H1 (cell line): ENCODE data around the gene FLRT2. TPM values are rescaled to one million over a fixed set of nuclear protein-coding genes. Genes with fewer than 3 reads are reported as not detected.
A peak's percentile ranks its signal among the peaks of the same experiment; 100 is the strongest.

ENCODE experiments used
- CTCF ChIA-PET: fragments of 300-600 bp; sonication (Branson Sonifier 250); formaldehyde crosslinking; loops from one replicate; lab custom pipeline; 2021; ENCODE audit not compliant: partially characterized antibody; lab: Charles Lee
- POLR2A ChIA-PET: fragments of 300-600 bp; sonication (Branson Sonifier 250); formaldehyde crosslinking; loops from one replicate; lab custom pipeline; 2021; ENCODE audit warnings: inconsistent platforms; ENCODE audit not compliant: partially characterized antibody; lab: Charles Lee
- DNase-seq, 2 experiments: peaks; one replicate each; pipeline versions ENCODE4 v3.0.0 to v3.0.0-alpha.2; 2010 to 2022; ENCODE audit warnings: low spot score in 2 of 2, low read depth in 1 of 2, mixed read lengths in 1 of 2
- FAIRE-seq: peaks from 2 replicates; lab custom pipeline; 2011; peaks lifted over from hg19 to GRCh38; lab: Jason Lieb, UNC
- H2AFZ ChIP-seq: 2 replicates; pipeline ENCODE4 v1.8.1; 2012; ENCODE audit warnings: low read length, inconsistent platforms
- H2AK5ac ChIP-seq: 2 replicates; pipeline ENCODE4 v1.6.1; 2013; ENCODE audit warnings: low read depth, low read length
- H2BK120ac ChIP-seq: replicated peaks from 2 replicates; pipeline ENCODE3; 2013; ENCODE audit warnings: low read depth, low read length, inconsistent platforms
- H2BK12ac ChIP-seq: 2 replicates; pipeline ENCODE4 v1.6.1; 2013; ENCODE audit warnings: low read depth, low read length
- H2BK15ac ChIP-seq: 2 replicates; pipeline ENCODE4 v1.6.1; 2013; ENCODE audit warnings: low read length
- H2BK20ac ChIP-seq: 2 replicates; pipeline ENCODE4 v1.6.1; 2013; ENCODE audit warnings: low read length
- H2BK5ac ChIP-seq: 2 replicates; pipeline ENCODE4 v1.6.1; 2013; ENCODE audit warnings: low read depth, low read length
- H3K14ac ChIP-seq: 2 replicates; pipeline ENCODE4 v1.6.1; 2013; ENCODE audit warnings: inconsistent platforms; ENCODE audit not compliant: insufficient read length
- H3K18ac ChIP-seq: 2 replicates; pipeline ENCODE4 v1.6.1; 2013; ENCODE audit warnings: low read length; ENCODE audit errors: extremely low read depth
- H3K23ac ChIP-seq: 2 replicates; pipeline ENCODE4 v1.6.1; 2013; ENCODE audit warnings: inconsistent platforms; ENCODE audit not compliant: insufficient read length
- H3K23me2 ChIP-seq: 2 replicates; pipeline ENCODE4 v1.6.1; 2013; ENCODE audit warnings: low read depth, low read length
- H3K27ac ChIP-seq: 2 replicates; pipeline ENCODE4 v1.6.1; 2011; ENCODE audit warnings: low read depth, low read length, inconsistent platforms
- H3K27me3 ChIP-seq, 4 experiments: replicated peaks in 1 of 4; 1 replicate in 1 of 4; 2 replicates in 3 of 4; pipeline versions ENCODE4 v1.6.1 to v1.8.1; 2011 to 2013; ENCODE audit warnings: low read length in 3 of 4, mild to moderate bottlenecking in 3 of 4, inconsistent platforms in 2 of 4, mixed read lengths in 2 of 4, moderate library complexity in 1 of 4; ENCODE audit not compliant: control insufficient read depth in 3 of 4, insufficient read depth in 3 of 4; ENCODE audit errors: extremely low read depth in 1 of 4
- H3K36me3 ChIP-seq, 4 experiments: 2 replicates each; pipeline versions ENCODE4 v1.6.1 to v1.8.1; 2011 to 2013; ENCODE audit warnings: mild to moderate bottlenecking in 4 of 4, low read length in 3 of 4, moderate library complexity in 2 of 4, control low read depth in 1 of 4, inconsistent platforms in 1 of 4; ENCODE audit not compliant: insufficient read depth in 4 of 4, control insufficient read depth in 2 of 4
- H3K4ac ChIP-seq: replicated peaks from 2 replicates; pipeline ENCODE3; 2013; ENCODE audit warnings: low read length, low read depth, mixed read lengths, inconsistent platforms; ENCODE audit not compliant: insufficient read length
- H3K4me1 ChIP-seq, 4 experiments: replicated peaks in 1 of 4; 1 replicate in 1 of 4; 2 replicates in 3 of 4; pipeline versions ENCODE4 v1.6.1 to v1.8.1; 2011 to 2013; ENCODE audit warnings: low read length in 3 of 4, inconsistent platforms in 2 of 4, mixed read lengths in 1 of 4; ENCODE audit not compliant: insufficient read depth in 4 of 4, control insufficient read depth in 3 of 4
- H3K4me2 ChIP-seq, 2 experiments: 2 replicates each; pipeline versions ENCODE4 v1.6.1 to v1.8.1; 2011 to 2013; ENCODE audit warnings: low read depth in 2 of 2, low read length in 2 of 2, control low read depth in 1 of 2, inconsistent platforms in 1 of 2, mild to moderate bottlenecking in 1 of 2; ENCODE audit not compliant: insufficient read depth in 1 of 2
- H3K4me3 ChIP-seq, 4 experiments: fragments of 200-600, 300-600 bp in 1 of 4; sonication (generic), shearing (Covaris generic), sonication (Bioruptor Twin) in 1 of 4; 2 replicates each; pipeline versions ENCODE4 v1.5.1 to v1.8.1; 2011 to 2016; ENCODE audit warnings: low read length in 4 of 4, low read depth in 3 of 4, control low read depth in 2 of 4, inconsistent platforms in 2 of 4, mild to moderate bottlenecking in 2 of 4, mixed read lengths in 1 of 4, moderate library complexity in 1 of 4; ENCODE audit not compliant: insufficient read depth in 2 of 4; ENCODE audit errors: extremely low read depth in 1 of 4
- H3K56ac ChIP-seq: replicated peaks from 2 replicates; pipeline ENCODE3; 2013; ENCODE audit warnings: low read depth, mild to moderate bottlenecking, mixed read lengths, low read length, inconsistent platforms; ENCODE audit not compliant: insufficient read length
- H3K79me1 ChIP-seq: 2 replicates; pipeline ENCODE4 v1.6.1; 2013; ENCODE audit warnings: low read depth, low read length, control low read depth
- H3K79me2 ChIP-seq, 2 experiments: 2 replicates each; pipeline versions ENCODE4 v1.6.1 to v1.8.1; 2012 to 2013; ENCODE audit warnings: low read length in 2 of 2, mild to moderate bottlenecking in 2 of 2, inconsistent platforms in 1 of 2; ENCODE audit not compliant: insufficient read depth in 2 of 2, control insufficient read depth in 1 of 2
- H3K9ac ChIP-seq, 4 experiments: replicated peaks in 1 of 4; 1 replicate in 1 of 4; 2 replicates in 3 of 4; pipeline versions ENCODE4 v1.6.1 to v1.8.1; 2011 to 2013; ENCODE audit warnings: low read depth in 3 of 4, low read length in 3 of 4, control low read depth in 2 of 4, mild to moderate bottlenecking in 2 of 4, moderate library complexity in 2 of 4, inconsistent platforms in 1 of 4; ENCODE audit errors: extremely low read depth in 1 of 4
- H3K9me3 ChIP-seq, 2 experiments: 2 replicates each; pipeline versions ENCODE4 v1.6.1 to v1.8.1; 2012 to 2013; ENCODE audit warnings: mild to moderate bottlenecking in 2 of 2, moderate library complexity in 2 of 2, control low read depth in 1 of 2, inconsistent platforms in 1 of 2, low read depth in 1 of 2, low read length in 1 of 2, mixed read lengths in 1 of 2; ENCODE audit not compliant: insufficient read depth in 2 of 2
- H4K20me1 ChIP-seq, 2 experiments: replicated peaks in 1 of 2; 2 replicates each; pipeline versions ENCODE3 to v1.8.1; 2011 to 2013; ENCODE audit warnings: inconsistent platforms in 2 of 2, low read length in 2 of 2, mild to moderate bottlenecking in 1 of 2; ENCODE audit not compliant: insufficient read depth in 2 of 2, control insufficient read depth in 1 of 2
- H4K5ac ChIP-seq: 2 replicates; pipeline ENCODE4 v1.6.1; 2013; ENCODE audit warnings: low read length, low read depth, mixed read lengths, inconsistent platforms; ENCODE audit not compliant: insufficient read length
- H4K8ac ChIP-seq: 2 replicates; pipeline ENCODE4 v1.8.0; 2013; ENCODE audit warnings: mild to moderate bottlenecking, moderate library complexity, low read length, inconsistent platforms; ENCODE audit not compliant: insufficient read depth; ENCODE audit errors: extremely low read depth
- H4K91ac ChIP-seq: replicated peaks from 2 replicates; pipeline ENCODE3; 2013; ENCODE audit warnings: low read length, mixed read lengths, inconsistent platforms; ENCODE audit not compliant: insufficient read length
- BACH1 ChIP-seq: IDR thresholded peaks from 2 replicates; pipeline ENCODE4 v1.6.1; 2012; ENCODE audit warnings: low read length, improper control_type of control experiment
- CHD1 ChIP-seq: IDR thresholded peaks from 2 replicates; pipeline ENCODE4 v1.6.1; 2012; ENCODE audit warnings: low read depth, low read length, improper control_type of control experiment
- EP300 ChIP-seq, 2 experiments: IDR thresholded peaks; 1 replicate in 1 of 2; 2 replicates in 1 of 2; pipeline ENCODE4 v1.6.1; 2011 to 2012; ENCODE audit warnings: low read depth in 2 of 2, low read length in 2 of 2, mild to moderate bottlenecking in 2 of 2, borderline replicate concordance in 1 of 2, inconsistent platforms in 1 of 2, moderate library complexity in 1 of 2
- GTF2F1 ChIP-seq: IDR thresholded peaks from 2 replicates; pipeline ENCODE4 v1.6.1; 2012; ENCODE audit warnings: low read depth, low read length, improper control_type of control experiment, borderline replicate concordance
- KDM4A ChIP-seq: IDR thresholded peaks from one replicate; pipeline ENCODE4 v1.7.1; 2012; ENCODE audit warnings: low read depth, mild to moderate bottlenecking, moderate library complexity, low read length, inconsistent platforms; ENCODE audit not compliant: severe bottlenecking
- KDM5A ChIP-seq: fragments of 200-600 bp; IDR thresholded peaks from 2 replicates; pipeline ENCODE4 v1.7.1; 2012; ENCODE audit warnings: mild to moderate bottlenecking, low read length, inconsistent platforms, mixed read lengths
- NANOG ChIP-seq: IDR thresholded peaks from 2 replicates; pipeline ENCODE4 v1.6.1; 2011; ENCODE audit warnings: low read length, low read depth, mild to moderate bottlenecking, inconsistent platforms; ENCODE audit not compliant: insufficient read depth, poor library complexity, severe bottlenecking
- TAF7 ChIP-seq: optimal IDR thresholded peaks from 2 replicates; pipeline ENCODE3; 2011; ENCODE audit warnings: low read depth, mild to moderate bottlenecking, inconsistent platforms, low read length, moderate library complexity, borderline replicate concordance
- WGBS, 2 experiments: shearing (Covaris generic) in 1 of 2; methylation state at CpG; one replicate each; pipeline versions ENCODE4 v1.1.6 to v1.1.7; 2013 to 2015; ENCODE audit warnings: low lambda C conversion rate in 2 of 2, mixed read lengths in 2 of 2, inconsistent platforms in 1 of 2, low coverage in 1 of 2, missing lambda C conversion rate in 1 of 2; ENCODE audit not compliant: insufficient replicate concordance in 2 of 2, insufficient coverage in 1 of 2, insufficient read length in 1 of 2; ENCODE audit errors: extremely low coverage in 1 of 2, missing lambda C conversion rate in 1 of 2; 5-methylcytosine and 5-hydroxymethylcytosine counted together
- polyA plus RNA-seq, 7 experiments: library from polyadenylated mRNA; depleted of rRNA in 3 of 7; stranded (reverse) in 5 of 7; unstranded in 2 of 7; fragments of >200 nt in 5 of 7; fragments of 200-250 nt in 2 of 7; gene quantifications; 1 replicate in 5 of 7; 2 replicates in 1 of 7; 4 replicates in 1 of 7; pipeline versions ENCODE4 v1.2.1 to v1.2.3, GENCODE V29; 2011 to 2013; ENCODE audit warnings: missing spikeins in 2 of 7, mixed read lengths in 2 of 7
- total RNA-seq: library from RNA; stranded (reverse); fragmentation: NEBNext Ultra II Directional; extraction: Animal tissue kit (Norgen Biotek cat#: 25700); gene quantifications from 2 replicates; pipeline ENCODE4 v1.2.1, GENCODE V29; 2021
- TF ChIP-seq, protein P1 (sequence below), 3 experiments: IDR thresholded peaks; 1 replicate in 2 of 3; 2 replicates in 1 of 3; pipeline versions ENCODE4 v1.5.1 to v1.6.1; 2011; ENCODE audit warnings: low read length in 3 of 3, mild to moderate bottlenecking in 3 of 3, inconsistent platforms in 2 of 3, low read depth in 1 of 3, moderate library complexity in 1 of 3; ENCODE audit not compliant: insufficient read depth in 1 of 3; ENCODE audit errors: control extremely low read depth in 1 of 3
- TF ChIP-seq, protein P2 (sequence below): IDR thresholded peaks from 2 replicates; pipeline ENCODE4 v1.6.1; 2011; ENCODE audit warnings: low read length, improper control_type of control experiment

Gene FLRT2
- total and polyA plus RNA-seq, 2 of the 8 experiments (the other 6 are each of a cell fraction or from before 2014, with no cell fraction given) = 2.4 to 6.9 TPM

DNA sequence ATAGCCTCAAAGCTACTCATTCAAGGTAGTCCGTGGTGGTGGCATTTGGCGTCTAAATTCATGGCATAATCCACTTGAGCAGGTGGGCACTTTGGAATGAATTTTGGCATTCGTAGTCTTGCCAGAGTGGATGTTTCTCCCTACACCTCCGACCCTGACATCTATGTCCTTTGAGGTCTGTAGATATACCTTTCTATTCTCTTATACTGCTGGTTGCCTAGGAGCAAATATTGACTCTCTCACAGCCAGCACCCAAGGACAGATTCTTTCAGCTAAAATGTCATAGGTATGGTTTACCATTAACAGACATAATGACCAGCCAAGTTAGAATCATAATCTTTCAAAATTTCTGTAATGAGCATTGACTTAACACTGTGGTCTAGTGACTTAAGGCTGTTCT is 47.4 kb upstream of the FLRT2 start:
- no peak for FAIRE-seq
- no peak for TF ChIP-seq TAF7
- TF ChIP-seq KDM4A = no peak
- TF ChIP-seq BACH1 = no peak
- no peak for TF ChIP-seq EP300 (IDR thresholded peaks at IDR 0.05; ENCODE audit: borderline replicate concordance in 1 of 2, low read depth in 2 of 2, low read length in 2 of 2)
- TF ChIP-seq, protein P1, sequence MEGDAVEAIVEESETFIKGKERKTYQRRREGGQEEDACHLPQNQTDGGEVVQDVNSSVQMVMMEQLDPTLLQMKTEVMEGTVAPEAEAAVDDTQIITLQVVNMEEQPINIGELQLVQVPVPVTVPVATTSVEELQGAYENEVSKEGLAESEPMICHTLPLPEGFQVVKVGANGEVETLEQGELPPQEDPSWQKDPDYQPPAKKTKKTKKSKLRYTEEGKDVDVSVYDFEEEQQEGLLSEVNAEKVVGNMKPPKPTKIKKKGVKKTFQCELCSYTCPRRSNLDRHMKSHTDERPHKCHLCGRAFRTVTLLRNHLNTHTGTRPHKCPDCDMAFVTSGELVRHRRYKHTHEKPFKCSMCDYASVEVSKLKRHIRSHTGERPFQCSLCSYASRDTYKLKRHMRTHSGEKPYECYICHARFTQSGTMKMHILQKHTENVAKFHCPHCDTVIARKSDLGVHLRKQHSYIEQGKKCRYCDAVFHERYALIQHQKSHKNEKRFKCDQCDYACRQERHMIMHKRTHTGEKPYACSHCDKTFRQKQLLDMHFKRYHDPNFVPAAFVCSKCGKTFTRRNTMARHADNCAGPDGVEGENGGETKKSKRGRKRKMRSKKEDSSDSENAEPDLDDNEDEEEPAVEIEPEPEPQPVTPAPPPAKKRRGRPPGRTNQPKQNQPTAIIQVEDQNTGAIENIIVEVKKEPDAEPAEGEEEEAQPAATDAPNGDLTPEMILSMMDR (IDR thresholded peaks at IDR 0.05; ENCODE audit: control extremely low read depth in 1 of 3, insufficient read depth in 1 of 3, low read depth in 1 of 3, low read length in 3 of 3) = no peak
- TF ChIP-seq CHD1 = no peak
- no peak for TF ChIP-seq NANOG
- TF ChIP-seq KDM5A = no peak
- TF ChIP-seq GTF2F1 = no peak
- TF ChIP-seq, protein P2, sequence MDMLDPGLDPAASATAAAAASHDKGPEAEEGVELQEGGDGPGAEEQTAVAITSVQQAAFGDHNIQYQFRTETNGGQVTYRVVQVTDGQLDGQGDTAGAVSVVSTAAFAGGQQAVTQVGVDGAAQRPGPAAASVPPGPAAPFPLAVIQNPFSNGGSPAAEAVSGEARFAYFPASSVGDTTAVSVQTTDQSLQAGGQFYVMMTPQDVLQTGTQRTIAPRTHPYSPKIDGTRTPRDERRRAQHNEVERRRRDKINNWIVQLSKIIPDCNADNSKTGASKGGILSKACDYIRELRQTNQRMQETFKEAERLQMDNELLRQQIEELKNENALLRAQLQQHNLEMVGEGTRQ = no peak

More for the DNA sequence above, 47.4 kb upstream of the FLRT2 start:
- H2BK5ac ChIP-seq = no peak overlapping the region
- H4K20me1 ChIP-seq = no peaks in the 10 kb centered on the region
- no peak overlapping the region for H2AFZ ChIP-seq
- 87% methylated on average over 4 of the region's 4 CpGs; no CpG with 5 or more reads in 1 of the 2 experiments for WGBS, 2 experiments
- H3K23me2 ChIP-seq = no peaks in the 10 kb centered on the region
- H3K79me1 ChIP-seq = no peaks in the 10 kb centered on the region
- no peak overlapping the region for H3K4ac ChIP-seq
- no peak overlapping the region for H3K4me3 ChIP-seq
- H3K23ac ChIP-seq = no peak overlapping the region
- no peaks in the 10 kb centered on the region; a peak in 1 of 4 replicates for H3K9me3 ChIP-seq
- no peak for DNase-seq
- CTCF ChIA-PET = interaction anchor here (0.6 to 1.9 kb wide), 3 partner anchors 11 to 556 kb away, joined by 4 read pairs; no protein-coding TSS in a partner anchor
- H3K56ac ChIP-seq = peak overlapping the region; percentile 47
- no peak overlapping the region for H4K5ac ChIP-seq
- H3K36me3 ChIP-seq = no peaks in the 10 kb centered on the region
- H2BK15ac ChIP-seq = no peak overlapping the region
- H3K4me2 ChIP-seq = no peak overlapping the region
- H4K8ac ChIP-seq = no peak overlapping the region
- no peaks in the 10 kb centered on the region for H3K27me3 ChIP-seq
- H3K9ac ChIP-seq = no peak overlapping the region
- no peak overlapping the region for H2BK20ac ChIP-seq
- H3K18ac ChIP-seq = no peak overlapping the region
- H4K91ac ChIP-seq = no peak overlapping the region
- H2BK12ac ChIP-seq = no peak overlapping the region
- H3K79me2 ChIP-seq = no peaks in the 10 kb centered on the region
- H3K4me1 ChIP-seq = no peaks in the 10 kb centered on the region
- no peak overlapping the region for H3K27ac ChIP-seq
- no peak overlapping the region for H3K14ac ChIP-seq
- no peak overlapping the region for H2BK120ac ChIP-seq
- POLR2A ChIA-PET = no interaction called here
- no peak overlapping the region for H2AK5ac ChIP-seq
